HG03378 (cell line): Measurements from ENCODE around the gene PCSK4.

Source experiments
- ATAC-seq: cut with Tn5 transposase; IDR thresholded peaks from one replicate; pipeline ENCODE4 v1.9.1; 2021; ENCODE audit warnings: mild to moderate bottlenecking, moderate library complexity; ENCODE audit not compliant: unreplicated experiment

PCSK4 gene

GRCh38 chr19:1457031-1457739 lies 33.0 kb downstream of the PCSK4 start:
- no peak for ATAC-seq

GRCh38 chr19:1456121-1456900 lies 33.8 kb downstream of the PCSK4 start:
- ATAC-seq: no peak

- no peak for ATAC-seq
These were observed 34.6 kb downstream of the PCSK4 start for GRCh38 chr19:1455336-1456120.

- no peak for ATAC-seq
These were observed 35.2 kb downstream of the PCSK4 start for GRCh38 chr19:1455002-1455335.

- no peak for ATAC-seq
These were observed 36.4 kb downstream of the PCSK4 start for GRCh38 chr19:1453525-1454364.

GRCh38 chr19:1452802-1453524 lies 37.2 kb downstream of the PCSK4 start:
- ATAC-seq: no peak

- ATAC-seq: no peak
These were observed 38.0 kb downstream of the PCSK4 start for GRCh38 chr19:1451916-1452801.

GRCh38 chr19:1450735-1451731 lies 39.1 kb downstream of the PCSK4 start:
- no peak for ATAC-seq

GRCh38 chr19:1449467-1450442 lies 40.4 kb downstream of the PCSK4 start, which contains the start of gene APC2:
APC2 (plus strand) TSS chr19:1450121; CDS start chr19:1453002, 2,881 bp downstream.
- no peak for ATAC-seq

GRCh38 chr19:1447944-1448343 lies 42.2 kb downstream of the PCSK4 start:
- ATAC-seq: no peak

GRCh38 chr19:1447504-1447903 lies 42.6 kb downstream of the PCSK4 start:
- ATAC-seq: no peak

GRCh38 chr19:1446713-1447481 lies 43.3 kb downstream of the PCSK4 start:
- no peak for ATAC-seq

GRCh38 chr19:1445932-1446712 lies 44.0 kb downstream of the PCSK4 start:
- no peak for ATAC-seq

GRCh38 chr19:1445185-1445931 lies 44.8 kb downstream of the PCSK4 start:
- ATAC-seq: peak; percentile 50
